ENCODE data around the gene CRKL.
A peak's percentile ranks its signal among the peaks of the same experiment; 100 is the strongest.

The CRKL gene

DNA sequence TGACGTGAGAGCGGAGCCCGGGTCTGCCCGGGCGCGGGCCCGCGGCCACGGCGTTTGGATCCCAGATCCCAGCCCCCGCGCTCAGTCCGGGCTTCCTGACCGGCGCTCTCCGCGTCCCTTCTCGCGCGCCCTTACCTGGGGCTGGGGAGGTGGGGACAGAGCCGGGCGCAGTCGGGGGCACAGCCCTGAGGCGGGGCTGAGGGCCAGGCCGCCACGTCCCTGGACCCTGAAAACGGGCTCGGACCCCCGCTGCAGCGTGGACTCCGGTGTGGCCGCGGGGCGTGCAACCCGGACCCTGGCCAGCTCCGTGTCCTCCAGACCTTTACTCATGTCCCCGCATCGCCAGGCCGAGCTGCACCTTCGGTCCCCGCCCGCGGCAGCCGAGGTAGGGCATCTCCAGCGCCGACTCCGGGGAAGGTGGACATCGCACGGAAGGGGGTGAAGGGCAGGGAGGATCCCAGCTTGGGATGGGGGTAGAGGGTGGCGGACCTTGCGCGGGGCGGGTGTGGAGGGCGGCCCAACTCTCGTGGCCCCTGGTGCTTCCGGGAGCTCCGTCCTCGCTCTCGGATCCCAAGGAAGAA is 40.0 kb downstream of the CRKL start:
- H3K27ac ChIP-seq = peak overlapping the region; percentile 84
- ChIA-PET POLR2A (ENCODE audit: low non-redundant PET) (no interaction called here), CTCF (interaction anchor here (0.6 to 1.2 kb wide), 3 partner anchors 13 to 40 kb away, joined by 3 to 4 read pairs (median 3); no protein-coding TSS in a partner anchor)
- TF ChIP-seq, protein P1, sequence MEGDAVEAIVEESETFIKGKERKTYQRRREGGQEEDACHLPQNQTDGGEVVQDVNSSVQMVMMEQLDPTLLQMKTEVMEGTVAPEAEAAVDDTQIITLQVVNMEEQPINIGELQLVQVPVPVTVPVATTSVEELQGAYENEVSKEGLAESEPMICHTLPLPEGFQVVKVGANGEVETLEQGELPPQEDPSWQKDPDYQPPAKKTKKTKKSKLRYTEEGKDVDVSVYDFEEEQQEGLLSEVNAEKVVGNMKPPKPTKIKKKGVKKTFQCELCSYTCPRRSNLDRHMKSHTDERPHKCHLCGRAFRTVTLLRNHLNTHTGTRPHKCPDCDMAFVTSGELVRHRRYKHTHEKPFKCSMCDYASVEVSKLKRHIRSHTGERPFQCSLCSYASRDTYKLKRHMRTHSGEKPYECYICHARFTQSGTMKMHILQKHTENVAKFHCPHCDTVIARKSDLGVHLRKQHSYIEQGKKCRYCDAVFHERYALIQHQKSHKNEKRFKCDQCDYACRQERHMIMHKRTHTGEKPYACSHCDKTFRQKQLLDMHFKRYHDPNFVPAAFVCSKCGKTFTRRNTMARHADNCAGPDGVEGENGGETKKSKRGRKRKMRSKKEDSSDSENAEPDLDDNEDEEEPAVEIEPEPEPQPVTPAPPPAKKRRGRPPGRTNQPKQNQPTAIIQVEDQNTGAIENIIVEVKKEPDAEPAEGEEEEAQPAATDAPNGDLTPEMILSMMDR (conservative IDR thresholded peaks at IDR 0.05; ENCODE audit: low read depth) = no peak
- no peak for DNase-seq (ENCODE audit: low spot score)

DNA sequence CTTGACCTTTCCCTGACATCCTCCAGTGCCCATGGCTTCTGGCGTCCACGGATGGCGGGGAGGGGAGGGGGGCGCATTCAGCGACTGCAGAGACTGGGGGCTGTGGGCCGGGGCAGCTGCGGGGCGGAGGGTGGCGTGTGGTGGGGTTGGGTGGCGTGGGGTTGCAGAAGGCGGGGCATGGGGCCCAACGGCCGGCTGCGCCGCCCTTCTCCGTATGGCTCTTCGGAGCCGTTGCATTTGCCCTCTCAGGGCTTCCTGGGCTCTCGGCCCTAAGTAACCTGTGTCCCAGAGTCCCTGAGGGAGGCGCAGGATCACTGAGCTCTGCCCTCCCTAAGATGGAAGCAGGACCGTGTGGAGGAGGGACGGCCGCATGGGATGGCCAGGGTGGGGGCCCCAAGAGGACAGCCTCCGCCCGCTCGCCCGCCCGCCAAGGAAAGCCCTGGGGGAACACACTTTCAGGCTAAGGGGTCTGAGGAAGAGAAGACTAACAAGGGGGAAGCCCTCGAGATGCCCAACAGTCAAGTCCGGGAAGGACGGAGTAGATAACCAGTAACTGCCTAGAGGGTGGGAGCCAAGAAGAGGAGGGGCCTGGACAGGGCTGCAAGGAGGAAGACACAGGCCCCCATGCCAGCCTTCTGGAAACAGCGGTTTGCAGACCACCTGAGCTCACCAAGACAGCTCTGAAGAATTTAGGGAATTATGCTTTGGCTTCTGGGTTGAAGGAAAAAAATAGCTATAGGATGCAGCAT is 40.6 kb downstream of the CRKL start:
- TF ChIP-seq, protein P1 (conservative IDR thresholded peaks at IDR 0.05; ENCODE audit: low read depth) = no peak
- H3K27ac ChIP-seq = peak overlapping the region; percentile 84
- ChIA-PET POLR2A (ENCODE audit: low non-redundant PET) (no interaction called here), CTCF (interaction anchor here (1.0 kb wide), 1 partner anchor 41 kb away, joined by 4 read pairs; no protein-coding TSS in a partner anchor)
- no peak for DNase-seq (ENCODE audit: low spot score)

- peak overlapping the region; percentile 75 for H3K27ac ChIP-seq
- no peak for DNase-seq (ENCODE audit: low spot score)
- ChIA-PET POLR2A (ENCODE audit: low non-redundant PET) (no interaction called here), CTCF (interaction anchor here (0.7 kb wide), 1 partner anchor 75 kb away, joined by 3 read pairs; no protein-coding TSS in a partner anchor)
- TF ChIP-seq, protein P1 (conservative IDR thresholded peaks at IDR 0.05; ENCODE audit: low read depth) = no peak
Measured at GRCh38 chr22:20959578-20960461, 42.6 kb downstream of the CRKL start.

GRCh38 chr22:20960609-20961008 is 43.4 kb downstream of the CRKL start:
- TF ChIP-seq, protein P1 (conservative IDR thresholded peaks at IDR 0.05; ENCODE audit: low read depth) = no peak
- peak overlapping the region; percentile 75 for H3K27ac ChIP-seq
- ChIA-PET POLR2A (ENCODE audit: low non-redundant PET) (no interaction called here), CTCF (no interaction called here)
- DNase-seq (ENCODE audit: low spot score) = no peak

GRCh38 chr22:20962491-20962945 is 45.3 kb downstream of the CRKL start:
- CTCF ChIA-PET = interaction anchor here (1.7 kb wide), 1 partner anchor 10 kb away, joined by 6 read pairs; no protein-coding TSS in a partner anchor
- H3K27ac ChIP-seq = peak overlapping the region; percentile 75
- DNase-seq (ENCODE audit: low spot score) = no peak
- TF ChIP-seq, protein P1 (conservative IDR thresholded peaks at IDR 0.05; ENCODE audit: low read depth) = no peak
- POLR2A ChIA-PET (ENCODE audit: low non-redundant PET) = no interaction called here
